HepG2 (cell line): ENCODE results near the gene PSMG3. TPM values are rescaled to one million over a fixed set of nuclear protein-coding genes. Genes with fewer than 3 reads are reported as not detected.

Experiments used
- AFF4 ChIP-seq: sonication (generic); formaldehyde crosslinking; IDR thresholded peaks from 2 replicates; pipeline ENCODE4 v1.4.0; 2020; ENCODE audit warnings: missing genetic modification reagents
- ARNTL ChIP-seq: sonication (generic); formaldehyde crosslinking; IDR thresholded peaks from 2 replicates; pipeline ENCODE4 v1.4.0; 2020; ENCODE audit warnings: mild to moderate bottlenecking, missing genetic modification reagents
- BCL3 ChIP-seq: sonication (generic); formaldehyde crosslinking; IDR thresholded peaks from 2 replicates; pipeline ENCODE4 v1.5.1; 2020; ENCODE audit warnings: mild to moderate bottlenecking, missing genetic modification reagents, moderate library complexity
- BHLHE40 ChIP-seq: IDR thresholded peaks from 2 replicates; pipeline ENCODE4 v1.6.1; 2011; ENCODE audit warnings: low read length, improper control_type of control experiment
- FOXA1 ChIP-seq, 2 experiments: fragments of 450-650 bp in 1 of 2; sonication (generic) in 1 of 2; formaldehyde crosslinking in 1 of 2; IDR thresholded peaks; 2 replicates each; pipeline versions ENCODE4 v1.4.0 to v1.6.1; 2016 to 2020; ENCODE audit warnings: missing genetic modification reagents in 1 of 2
- GATAD2A ChIP-seq: IDR thresholded peaks from 2 replicates; pipeline ENCODE4 v1.6.1; 2016
- GMEB1 ChIP-seq: sonication (generic); formaldehyde crosslinking; IDR thresholded peaks from 2 replicates; pipeline ENCODE4 v1.5.1; 2020; ENCODE audit warnings: missing genetic modification reagents, mild to moderate bottlenecking, borderline replicate concordance
- JUN ChIP-seq: sonication (generic); formaldehyde crosslinking; IDR thresholded peaks from 2 replicates; pipeline ENCODE4 v1.4.0; 2020; ENCODE audit warnings: mild to moderate bottlenecking, missing genetic modification reagents
- KAT8 ChIP-seq: IDR thresholded peaks from 2 replicates; pipeline ENCODE4 v1.6.1; 2016; ENCODE audit warnings: missing genetic modification reagents, missing compliant biosample characterization
- MAF1 ChIP-seq: sonication (generic); formaldehyde crosslinking; IDR thresholded peaks from 2 replicates; pipeline ENCODE4 v1.5.0; 2020; ENCODE audit warnings: missing genetic modification reagents, borderline replicate concordance
- MAFF ChIP-seq: IDR thresholded peaks from 2 replicates; pipeline ENCODE4 v1.6.1; 2011; ENCODE audit warnings: low read depth, low read length, improper control_type of control experiment
- MED8 ChIP-seq: sonication (generic); formaldehyde crosslinking; IDR thresholded peaks from 2 replicates; pipeline ENCODE4 v1.8.1; 2023; ENCODE audit warnings: mild to moderate bottlenecking, missing genetic modification reagents; ENCODE audit not compliant: insufficient replicate concordance
- NFE2L2 ChIP-seq: fragments of 150-350 bp; IDR thresholded peaks from 2 replicates; pipeline ENCODE4 v1.6.1; 2014; ENCODE audit warnings: low read length
- NFIB ChIP-seq: sonication (generic); formaldehyde crosslinking; IDR thresholded peaks from 2 replicates; pipeline ENCODE4 v1.9.0; 2021; ENCODE audit warnings: missing genetic modification reagents, mild to moderate bottlenecking, borderline replicate concordance
- NR2F6 ChIP-seq, 2 experiments: IDR thresholded peaks; 2 replicates each; pipeline ENCODE4 v1.6.1; 2016; ENCODE audit warnings: antibody characterized with exemption in 1 of 2, mild to moderate bottlenecking in 1 of 2
- SMAD3 ChIP-seq: sonication (generic); formaldehyde crosslinking; IDR thresholded peaks from 2 replicates; pipeline ENCODE4 v1.4.0; 2020; ENCODE audit warnings: missing genetic modification reagents
- TBL1XR1 ChIP-seq: fragments of 150-350 bp; IDR thresholded peaks from 2 replicates; pipeline ENCODE4 v1.6.1; 2014; ENCODE audit warnings: borderline replicate concordance, low read length; ENCODE audit not compliant: partially characterized antibody
- ZBTB25 ChIP-seq: IDR thresholded peaks from 2 replicates; pipeline ENCODE4 v1.6.1; 2018; ENCODE audit warnings: missing genetic modification reagents
- ZGPAT ChIP-seq: IDR thresholded peaks from 2 replicates; pipeline ENCODE4 v1.6.1; 2016; ENCODE audit warnings: mild to moderate bottlenecking
- ZNF747 ChIP-seq: sonication (generic); formaldehyde crosslinking; IDR thresholded peaks from 2 replicates; pipeline ENCODE4 v1.8.1; 2023; ENCODE audit warnings: missing genetic modification reagents, mild to moderate bottlenecking, borderline replicate concordance
- polyA plus RNA-seq, 8 experiments: library from polyadenylated mRNA; depleted of rRNA in 3 of 8; stranded (reverse) in 7 of 8; unstranded in 1 of 8; fragments of >200 nt; fragmentation: Illumina TruSeq in 4 of 8; extraction: Trizol in 4 of 8; gene quantifications; 2 replicates each; pipeline versions ENCODE4 v1.2.1 to v1.2.3, GENCODE V29; 2011 to 2016; ENCODE audit warnings: low read depth in 4 of 8, missing spikeins in 1 of 8, mixed read lengths in 1 of 8; ENCODE audit not compliant: insufficient read depth in 1 of 8
- total RNA-seq, 5 experiments: library from RNA; depleted of rRNA; stranded (reverse); fragments of >200 nt; fragmentation: Illumina TruSeq; extraction: Trizol; gene quantifications; 2 replicates each; pipeline ENCODE4 v1.2.3, GENCODE V29; 2016; ENCODE audit warnings: low read depth in 1 of 5

PSMG3 gene
- total and polyA plus RNA-seq, 2 of the 13 experiments (the other 11 are each of a cell fraction or from before 2014, with no cell fraction given) = 29.6 to 48.4 TPM

- TF ChIP-seq ZGPAT (CRISPR knock-in tag) = peak; percentile 55; the same call in 1 of the 2 replicates
- 0 out of 2 replicates have a peak, but pooled peaks have one; percentile 40 for TF ChIP-seq ARNTL (CRISPR knock-in tag)
- peak; percentile 7; the same call in 1 of the 2 replicates for TF ChIP-seq MAFF
- peak; percentile 93 for TF ChIP-seq BHLHE40
- TF ChIP-seq NFE2L2 = no peak
- peak; percentile 90 for TF ChIP-seq GATAD2A (CRISPR knock-in tag)
- TF ChIP-seq MAF1 = no peak
- 0 out of 2 replicates have a peak, but pooled peaks have one; percentile 40 for TF ChIP-seq SMAD3 (CRISPR knock-in tag)
- peak; percentile 67; the same call in 1 of the 2 replicates for TF ChIP-seq ZNF747
- peak; percentile 78 for TF ChIP-seq KAT8 (CRISPR knock-in tag)
- no peak for TF ChIP-seq FOXA1 (IDR thresholded peaks at IDR 0.05)
- peak; percentile 6; the same call in 1 of the 2 replicates for TF ChIP-seq FOXA1 (CRISPR knock-in tag; IDR thresholded peaks at IDR 0.05)
- peak; percentile 98 for TF ChIP-seq JUN
- TF ChIP-seq TBL1XR1 = no peak
- TF ChIP-seq NR2F6 (IDR thresholded peaks at IDR 0.05) = peak; percentile 57
- TF ChIP-seq NR2F6 (CRISPR knock-in tag; IDR thresholded peaks at IDR 0.05) = peak; percentile 80; the same call in 1 of the 2 replicates
- peak; percentile 36; the same call in 1 of the 2 replicates for TF ChIP-seq BCL3 (CRISPR knock-in tag)
- TF ChIP-seq NFIB (CRISPR knock-in tag) = no peak
- TF ChIP-seq ZBTB25 (CRISPR knock-in tag) = 0 out of 2 replicates have a peak, but pooled peaks have one; percentile 16
- no peak for TF ChIP-seq AFF4 (CRISPR knock-in tag)
- peak; percentile 58; the same call in 1 of the 2 replicates for TF ChIP-seq GMEB1
- TF ChIP-seq MED8 (CRISPR knock-in tag) = no peak
Measured at GRCh38 chr7:1520539-1521234, 49.1 kb downstream of the PSMG3 start (continued).
